K562 (cell line): ENCODE measurements around the gene PTPRE.

ENCODE experiments used
- EZH2 ChIP-seq: IDR thresholded peaks from 2 replicates; pipeline ENCODE4 v1.6.1; 2012; ENCODE audit warnings: low read depth, mild to moderate bottlenecking, inconsistent platforms, low read length, borderline replicate concordance
- ZNF12 ChIP-seq: sonication (generic); formaldehyde crosslinking; IDR thresholded peaks from 2 replicates; pipeline ENCODE4 v1.4.0; 2020; ENCODE audit warnings: mild to moderate bottlenecking, missing genetic modification reagents
- TF ChIP-seq, protein P1 (sequence below), 3 experiments: IDR thresholded peaks in 2 of 3; conservative IDR thresholded peaks in 1 of 3; 2 replicates each; pipeline ENCODE4 v1.5.1; 2011 to 2012; ENCODE audit warnings: low read length in 3 of 3, mild to moderate bottlenecking in 3 of 3, control low read depth in 2 of 3, improper control_type of control experiment in 1 of 3, inconsistent platforms in 1 of 3, low read depth in 1 of 3, mixed read lengths in 1 of 3, moderate library complexity in 1 of 3; ENCODE audit not compliant: insufficient read depth in 2 of 3

DNA sequence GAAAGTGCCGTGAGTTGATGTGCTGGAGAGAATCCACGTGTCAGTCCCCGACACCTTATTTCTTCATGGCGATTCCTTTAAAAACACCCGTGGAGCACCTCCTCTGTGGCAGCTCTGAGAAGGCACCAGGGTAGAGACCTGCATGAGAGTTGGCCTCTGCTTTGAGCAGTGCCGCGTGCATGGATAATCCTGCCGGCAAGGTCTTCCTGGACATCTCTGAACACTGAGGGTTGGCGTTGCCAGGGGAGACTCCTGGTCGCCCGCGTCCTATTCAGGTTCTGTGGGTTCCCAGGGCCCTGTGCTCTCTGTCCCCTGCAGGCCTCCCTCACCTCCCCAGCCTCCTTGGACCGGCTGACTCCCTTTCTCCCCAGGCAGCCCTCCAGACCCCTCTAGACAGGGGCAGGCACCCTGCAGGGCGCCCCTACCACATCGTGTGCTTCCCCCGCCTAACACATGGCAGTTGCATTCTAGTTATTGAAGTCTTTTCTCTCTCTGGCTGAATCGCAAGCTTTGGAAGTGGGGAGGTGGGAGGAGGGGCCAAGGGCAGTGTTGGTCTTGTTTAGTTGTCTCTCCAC, 123.7 kb downstream of the PTPRE start:
- TF ChIP-seq, protein P1, sequence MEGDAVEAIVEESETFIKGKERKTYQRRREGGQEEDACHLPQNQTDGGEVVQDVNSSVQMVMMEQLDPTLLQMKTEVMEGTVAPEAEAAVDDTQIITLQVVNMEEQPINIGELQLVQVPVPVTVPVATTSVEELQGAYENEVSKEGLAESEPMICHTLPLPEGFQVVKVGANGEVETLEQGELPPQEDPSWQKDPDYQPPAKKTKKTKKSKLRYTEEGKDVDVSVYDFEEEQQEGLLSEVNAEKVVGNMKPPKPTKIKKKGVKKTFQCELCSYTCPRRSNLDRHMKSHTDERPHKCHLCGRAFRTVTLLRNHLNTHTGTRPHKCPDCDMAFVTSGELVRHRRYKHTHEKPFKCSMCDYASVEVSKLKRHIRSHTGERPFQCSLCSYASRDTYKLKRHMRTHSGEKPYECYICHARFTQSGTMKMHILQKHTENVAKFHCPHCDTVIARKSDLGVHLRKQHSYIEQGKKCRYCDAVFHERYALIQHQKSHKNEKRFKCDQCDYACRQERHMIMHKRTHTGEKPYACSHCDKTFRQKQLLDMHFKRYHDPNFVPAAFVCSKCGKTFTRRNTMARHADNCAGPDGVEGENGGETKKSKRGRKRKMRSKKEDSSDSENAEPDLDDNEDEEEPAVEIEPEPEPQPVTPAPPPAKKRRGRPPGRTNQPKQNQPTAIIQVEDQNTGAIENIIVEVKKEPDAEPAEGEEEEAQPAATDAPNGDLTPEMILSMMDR (IDR thresholded peaks at IDR 0.05 in 2 of 3, conservative IDR thresholded peaks at IDR 0.05 in 1 of 3; ENCODE audit: insufficient read depth in 2 of 3, low read depth in 1 of 3, low read length in 3 of 3): no peak
- TF ChIP-seq EZH2 (no peak), ZNF12 (CRISPR knock-in tag) (no peak)
